ENCODE results near the gene MCAM. TPM values are rescaled to one million over a fixed set of nuclear protein-coding genes. Genes with fewer than 3 reads are reported as not detected.

The MCAM gene
- total and polyA plus RNA-seq, 2 donors (not counting 3 experiments of a cell fraction or from before 2014, with no cell fraction given): 1,027 to 2,543 TPM

DNA sequence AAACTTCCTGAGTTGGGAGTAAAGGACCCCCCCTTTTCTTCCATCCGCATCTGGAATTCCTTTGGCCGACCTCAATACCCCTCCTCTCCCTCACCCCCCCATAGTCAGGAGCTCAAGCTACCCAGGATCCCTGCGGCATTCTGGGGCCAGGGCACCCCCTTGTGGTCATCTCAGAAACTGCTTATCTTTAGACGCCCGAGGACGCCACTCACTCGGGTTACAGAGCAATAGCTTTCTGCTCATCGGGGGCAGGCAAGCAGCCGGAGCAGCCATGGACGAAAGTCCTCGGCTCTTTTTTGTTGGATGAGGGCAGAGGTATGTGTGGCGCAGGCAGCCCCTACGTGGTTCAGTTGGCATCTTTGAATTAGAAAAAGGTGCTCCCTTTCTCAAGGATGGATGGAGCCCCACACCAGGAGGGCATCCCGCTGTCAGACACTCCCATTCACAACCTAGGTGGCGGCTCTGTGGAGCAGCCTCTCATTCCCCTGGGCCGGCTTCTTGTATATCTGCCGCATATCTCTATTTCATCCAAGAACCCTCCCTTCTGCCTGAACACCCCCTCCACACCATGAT is 21.5 kb upstream of the MCAM start:
- BruUV-seq (replicated peaks): no TSS peak
- Histone ChIP-seq H4K20me1 (replicated peaks; ENCODE audit: control insufficient read depth, extremely low read depth, insufficient read depth, low read length) (no peaks in the 10 kb centered on the region), H3K9ac (replicated peaks; ENCODE audit: extremely low read depth, insufficient read depth, low read length) (peak overlapping the region; percentile 26), H3K9me3 (replicated peaks; ENCODE audit: control insufficient read depth, insufficient read depth, low read length) (no peaks in the 10 kb centered on the region), H3K9me1 (replicated peaks; ENCODE audit: control insufficient read depth, extremely low read depth, insufficient read depth, low read length) (no peaks in the 10 kb centered on the region), H3K36me3 (ENCODE audit: control insufficient read depth in 2 of 2, extremely low read depth in 1 of 2, insufficient read depth in 2 of 2, low read length in 2 of 2) (peaks cover 0 to 2% of the 10 kb centered on the region in 2 experiments), H3K4me3 (replicated peaks in 1 of 3; ENCODE audit: insufficient read depth in 1 of 3, low read depth in 1 of 3, low read length in 3 of 3) (peak overlapping the region in 2 of 3 experiments; percentile 41 to 90), H3K79me2 (ENCODE audit: control insufficient read depth, insufficient read depth, low read length) (peaks cover 23% of the 10 kb centered on the region), H2AFZ (ENCODE audit: low read depth, low read length) (no peak overlapping the region), H3K27me3 (ENCODE audit: control insufficient read depth in 2 of 2, insufficient read depth in 2 of 2, low read length in 2 of 2) (no peaks in the 10 kb centered on the region), H3K4me1 (ENCODE audit: control insufficient read depth, extremely low read depth, insufficient read depth, low read length) (peaks cover 44% of the 10 kb centered on the region), H3K27ac (ENCODE audit: insufficient read depth, low read depth, low read length) (no peak overlapping the region), H3K4me2 (ENCODE audit: insufficient read depth, low read length) (peak overlapping the region; percentile 64)
- no peak for TF ChIP-seq GATA2 (IDR thresholded peaks at IDR 0.05; ENCODE audit: insufficient read depth, insufficient read length, low read depth, low read length)
- TF ChIP-seq CTCF (IDR thresholded peaks at IDR 0.05; ENCODE audit: extremely low read depth in 1 of 2, insufficient read depth in 1 of 2, low read depth in 1 of 2, low read length in 2 of 2): peak; percentile 83 to 87
- TF ChIP-seq POLR2AphosphoS5 (IDR thresholded peaks at IDR 0.05; ENCODE audit: insufficient read depth, low read depth, low read length): peak; percentile 31
- intact Hi-C loops (cut with micrococcal nuclease): loop anchor here (1.0 to 2.0 kb wide), 5 partner anchors 17 to 274 kb away; partner anchors contain the start of gene CBL
- dilution Hi-C loops (cut with MboI; ENCODE audit: extremely low pct_ligation_motif_present, low sequenced_read_pairs): no loop called here
- FAIRE-seq (peak; percentile 83), DNase-seq (ENCODE audit: low read depth, low spot score) (peak; percentile 90)
- ChIA-PET CTCF (interaction anchor here (0.7 to 6.3 kb wide), 46 partner anchors 10 to 341 kb away, joined by 3 to 301 read pairs (median 5); partner anchors contain the start of genes CBL, CENATAC, DPAGT1 and HINFP), POLR2A (interaction anchor here (0.6 to 2.3 kb wide), 11 partner anchors 15 to 718 kb away, joined by 3 to 18 read pairs (median 6); partner anchors contain the start of gene MCAM)

All from endothelial cell of umbilical vein (primary cell).